ENCODE results near the gene FAM181B. TPM values are rescaled to one million over a fixed set of nuclear protein-coding genes. Genes with fewer than 3 reads are reported as not detected.
A peak's percentile ranks its signal among the peaks of the same experiment; 100 is the strongest.

The FAM181B gene
- total RNA-seq, 1 experiment from 2014 or later = 0.69 TPM

GRCh38 chr11:82775736-82776346 lies 42.2 kb upstream of the FAM181B start:
- no TSS peak for BruUV-seq (replicated peaks)
- no peaks in the 10 kb centered on the region for H3K27me3 ChIP-seq (ENCODE audit: control insufficient read depth, insufficient read depth, low read length)
- H3K4me3 ChIP-seq (ENCODE audit: low read depth in 2 of 2, low read length in 2 of 2) = no peak overlapping the region
- TF ChIP-seq SIN3A (IDR thresholded peaks at IDR 0.05; ENCODE audit: borderline replicate concordance, insufficient read depth, low read depth, low read length) = no peak
- peak; percentile 71 for TF ChIP-seq CTCF (IDR thresholded peaks at IDR 0.05)
- ATAC-seq (peak; percentile 69; the same call in 1 of the 2 replicates), DNase-seq (ENCODE audit: low read depth, low spot score) (peak; percentile 33)
- H3K9me3 ChIP-seq (ENCODE audit: control insufficient read depth, insufficient read depth, low read depth, low read length) = no peaks in the 10 kb centered on the region
- ChIA-PET POLR2A (interaction anchor here (0.6 kb wide), 1 partner anchor 351 kb away, joined by 7 read pairs; no protein-coding TSS in a partner anchor), CTCF (no interaction called here)
- H3K36me3 ChIP-seq (ENCODE audit: control insufficient read depth, insufficient read depth, low read length) = no peaks in the 10 kb centered on the region
- intact Hi-C loops (cut with micrococcal nuclease; ENCODE audit: unreplicated experiment) = no loop called here
- no peak overlapping the region for H3K27ac ChIP-seq (ENCODE audit: low read length)
- H3K4me1 ChIP-seq (ENCODE audit: control insufficient read depth, insufficient read depth, low read length) = no peaks in the 10 kb centered on the region
- in situ Hi-C loops (cut with HindIII; ENCODE audit: low pct_unique_long_range_greater_than_20kb, low sequenced_read_pairs) = no loop called here

- ChIA-PET CTCF (interaction anchor here (0.6 kb wide), 1 partner anchor 16 kb away, joined by 8 read pairs; no protein-coding TSS in a partner anchor), POLR2A (no interaction called here)
- no peaks in the 10 kb centered on the region for H3K36me3 ChIP-seq (ENCODE audit: control insufficient read depth, insufficient read depth, low read length)
- no peaks in the 10 kb centered on the region for H3K27me3 ChIP-seq (ENCODE audit: control insufficient read depth, insufficient read depth, low read length)
- H3K27ac ChIP-seq (ENCODE audit: low read length) = no peak overlapping the region
- no peaks in the 10 kb centered on the region for H3K4me1 ChIP-seq (ENCODE audit: control insufficient read depth, insufficient read depth, low read length)
- ATAC-seq (no peak), DNase-seq (ENCODE audit: low read depth, low spot score) (no peak)
- no peak overlapping the region for H3K4me3 ChIP-seq (ENCODE audit: low read depth in 2 of 2, low read length in 2 of 2)
- in situ Hi-C loops (cut with HindIII; ENCODE audit: low pct_unique_long_range_greater_than_20kb, low sequenced_read_pairs) = no loop called here
- no peaks in the 10 kb centered on the region for H3K9me3 ChIP-seq (ENCODE audit: control insufficient read depth, insufficient read depth, low read depth, low read length)
- no TSS peak for BruUV-seq (replicated peaks)
- intact Hi-C loops (cut with micrococcal nuclease; ENCODE audit: unreplicated experiment) = no loop called here
- TF ChIP-seq REST (IDR thresholded peaks at IDR 0.05; ENCODE audit: insufficient read depth in 1 of 2, low read depth in 2 of 2, low read length in 1 of 2) = no peak
- no peak for TF ChIP-seq CTCF (IDR thresholded peaks at IDR 0.05)
These were observed 41.6 kb upstream of the FAM181B start for GRCh38 chr11:82775218-82775617.

GRCh38 chr11:82771781-82772180 lies 38.1 kb upstream of the FAM181B start:
- H3K9me3 ChIP-seq (ENCODE audit: control insufficient read depth, insufficient read depth, low read depth, low read length) = no peaks in the 10 kb centered on the region
- DNase-seq (ENCODE audit: low read depth, low spot score) (no peak), ATAC-seq (no peak)
- H3K27ac ChIP-seq (ENCODE audit: low read length) = no peak overlapping the region
- in situ Hi-C loops (cut with HindIII; ENCODE audit: low pct_unique_long_range_greater_than_20kb, low sequenced_read_pairs) (no loop called here), intact Hi-C loops (cut with micrococcal nuclease; ENCODE audit: unreplicated experiment) (no loop called here)
- BruUV-seq (replicated peaks) = no TSS peak
- POLR2A ChIA-PET = no interaction called here
- TF ChIP-seq REST (IDR thresholded peaks at IDR 0.05; ENCODE audit: insufficient read depth in 1 of 2, low read depth in 2 of 2, low read length in 1 of 2) (no peak), CTCF (IDR thresholded peaks at IDR 0.05) (no peak), TCF7L2 (IDR thresholded peaks at IDR 0.05; ENCODE audit: low read depth, low read length) (no peak), POLR2AphosphoS5 (IDR thresholded peaks at IDR 0.05; ENCODE audit: low read depth, low read length) (no peak), SIN3A (IDR thresholded peaks at IDR 0.05; ENCODE audit: borderline replicate concordance, insufficient read depth, low read depth, low read length) (no peak)
- H3K36me3 ChIP-seq (ENCODE audit: control insufficient read depth, insufficient read depth, low read length) = no peaks in the 10 kb centered on the region
- H3K27me3 ChIP-seq (ENCODE audit: control insufficient read depth, insufficient read depth, low read length) = no peaks in the 10 kb centered on the region
- CTCF ChIA-PET = no interaction called here
- no peaks in the 10 kb centered on the region for H3K4me1 ChIP-seq (ENCODE audit: control insufficient read depth, insufficient read depth, low read length)
- no peak overlapping the region for H3K4me3 ChIP-seq (ENCODE audit: low read depth in 2 of 2, low read length in 2 of 2)

All from Panc1 (cell line).